Gastrocnemius medialis (tissue), 4 donors: ENCODE results near the gene PLRG1.

Experiments
- POLR2A ChIP-seq, 2 donors: fragments of 450-650 bp; IDR thresholded peaks; one replicate each; pipeline ENCODE4 v1.6.1; 2017; ENCODE audit warnings: antibody characterized with exemption in 2 of 2, mild to moderate bottlenecking in 2 of 2, moderate library complexity in 2 of 2
- TF ChIP-seq, protein P1 (sequence below), 5 experiments: fragments of 450-650 bp in 3 of 5; fragments of 200-600 bp in 2 of 5; sonication (generic) in 2 of 5; IDR thresholded peaks in 4 of 5; conservative IDR thresholded peaks in 1 of 5; 1 replicate in 4 of 5; 2 replicates in 1 of 5; pipeline ENCODE4 v1.5.1; 2016 to 2019; ENCODE audit warnings: antibody characterized with exemption in 5 of 5, mild to moderate bottlenecking in 3 of 5, moderate library complexity in 3 of 5

GRCh38 chr4:154516318-154517029, 33.7 kb downstream of the PLRG1 start:
- TF ChIP-seq, protein P1, sequence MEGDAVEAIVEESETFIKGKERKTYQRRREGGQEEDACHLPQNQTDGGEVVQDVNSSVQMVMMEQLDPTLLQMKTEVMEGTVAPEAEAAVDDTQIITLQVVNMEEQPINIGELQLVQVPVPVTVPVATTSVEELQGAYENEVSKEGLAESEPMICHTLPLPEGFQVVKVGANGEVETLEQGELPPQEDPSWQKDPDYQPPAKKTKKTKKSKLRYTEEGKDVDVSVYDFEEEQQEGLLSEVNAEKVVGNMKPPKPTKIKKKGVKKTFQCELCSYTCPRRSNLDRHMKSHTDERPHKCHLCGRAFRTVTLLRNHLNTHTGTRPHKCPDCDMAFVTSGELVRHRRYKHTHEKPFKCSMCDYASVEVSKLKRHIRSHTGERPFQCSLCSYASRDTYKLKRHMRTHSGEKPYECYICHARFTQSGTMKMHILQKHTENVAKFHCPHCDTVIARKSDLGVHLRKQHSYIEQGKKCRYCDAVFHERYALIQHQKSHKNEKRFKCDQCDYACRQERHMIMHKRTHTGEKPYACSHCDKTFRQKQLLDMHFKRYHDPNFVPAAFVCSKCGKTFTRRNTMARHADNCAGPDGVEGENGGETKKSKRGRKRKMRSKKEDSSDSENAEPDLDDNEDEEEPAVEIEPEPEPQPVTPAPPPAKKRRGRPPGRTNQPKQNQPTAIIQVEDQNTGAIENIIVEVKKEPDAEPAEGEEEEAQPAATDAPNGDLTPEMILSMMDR (IDR thresholded peaks at IDR 0.05 in 4 of 5, conservative IDR thresholded peaks at IDR 0.05 in 1 of 5): no peak
- no peak for TF ChIP-seq POLR2A (IDR thresholded peaks at IDR 0.05)
